IPS-18a (cell line): Measurements from ENCODE around the gene RITA1.
"Not testable (repeated sequence)": the region's sequence is repeated elsewhere in the genome, so short reads cannot be mapped to it uniquely, and the experiment has no call there.

Experiments used
- H3K27ac ChIP-seq: one replicate; pipeline ENCODE4 v1.5.1; 2013; ENCODE audit warnings: low read length
- H3K27me3 ChIP-seq: one replicate; pipeline ENCODE4 v1.6.1; 2013; ENCODE audit warnings: mild to moderate bottlenecking, low read length; ENCODE audit not compliant: control insufficient read depth, insufficient read depth
- H3K36me3 ChIP-seq: one replicate; pipeline ENCODE4 v1.6.1; 2013; ENCODE audit warnings: low read depth, low read length; ENCODE audit not compliant: control insufficient read depth
- H3K4me1 ChIP-seq: one replicate; pipeline ENCODE4 v1.6.1; 2013; ENCODE audit warnings: low read depth, low read length; ENCODE audit not compliant: control insufficient read depth
- H3K4me3 ChIP-seq: one replicate; pipeline ENCODE4 v1.5.1; 2013; ENCODE audit warnings: low read length
- H3K9ac ChIP-seq: one replicate; pipeline ENCODE4 v1.6.1; 2013; ENCODE audit warnings: mild to moderate bottlenecking, low read length, moderate library complexity
- H3K9me3 ChIP-seq: one replicate; pipeline ENCODE4 v1.6.1; 2013; ENCODE audit warnings: low read depth, low read length; ENCODE audit not compliant: control insufficient read depth

Gene RITA1

DNA sequence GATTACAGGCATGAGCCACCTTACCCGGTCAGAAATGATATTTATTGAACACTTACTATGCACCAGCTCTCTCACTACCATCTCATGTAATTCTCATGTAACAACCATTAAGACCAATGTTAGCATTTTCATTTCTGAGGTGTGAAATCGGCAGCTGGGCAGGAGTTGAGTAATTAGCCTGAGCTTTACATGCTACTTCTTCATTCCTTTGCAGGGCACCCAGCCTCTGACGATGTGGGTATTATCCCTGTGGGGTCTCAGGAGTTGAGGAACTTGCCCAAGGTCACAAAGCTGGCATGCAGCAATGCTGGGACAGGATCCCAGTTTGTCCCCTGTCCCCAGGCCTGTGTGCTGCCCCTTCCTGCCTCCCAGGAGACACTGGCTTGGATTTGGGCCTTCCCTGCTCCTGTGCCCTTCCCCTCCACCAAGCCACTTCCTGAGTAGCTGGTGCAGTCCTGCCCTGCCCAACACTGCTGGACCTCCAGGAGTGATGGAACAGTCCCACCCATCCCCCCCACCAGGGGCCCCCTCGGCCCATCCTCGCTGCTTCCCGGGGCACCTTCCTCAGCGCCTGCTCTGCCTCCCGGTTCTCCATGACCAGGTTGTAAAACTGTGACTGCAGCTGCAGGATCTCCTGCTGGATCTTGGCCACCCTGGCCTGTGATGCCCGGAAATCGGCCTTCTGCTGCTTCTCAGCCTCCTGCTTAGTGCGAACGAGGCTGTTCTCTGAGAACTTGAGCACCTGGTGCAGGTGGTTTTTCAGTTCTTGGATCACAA, 14.7 kb downstream of the RITA1 start:
- Histone ChIP-seq H3K9ac (no peak overlapping the region), H3K9me3 (no peaks in the 10 kb centered on the region), H3K27me3 (no peaks in the 10 kb centered on the region), H3K27ac (no peak overlapping the region), H3K4me3 (no peak overlapping the region), H3K4me1 (no peaks in the 10 kb centered on the region), H3K36me3 (no peaks in the 10 kb centered on the region)

DNA sequence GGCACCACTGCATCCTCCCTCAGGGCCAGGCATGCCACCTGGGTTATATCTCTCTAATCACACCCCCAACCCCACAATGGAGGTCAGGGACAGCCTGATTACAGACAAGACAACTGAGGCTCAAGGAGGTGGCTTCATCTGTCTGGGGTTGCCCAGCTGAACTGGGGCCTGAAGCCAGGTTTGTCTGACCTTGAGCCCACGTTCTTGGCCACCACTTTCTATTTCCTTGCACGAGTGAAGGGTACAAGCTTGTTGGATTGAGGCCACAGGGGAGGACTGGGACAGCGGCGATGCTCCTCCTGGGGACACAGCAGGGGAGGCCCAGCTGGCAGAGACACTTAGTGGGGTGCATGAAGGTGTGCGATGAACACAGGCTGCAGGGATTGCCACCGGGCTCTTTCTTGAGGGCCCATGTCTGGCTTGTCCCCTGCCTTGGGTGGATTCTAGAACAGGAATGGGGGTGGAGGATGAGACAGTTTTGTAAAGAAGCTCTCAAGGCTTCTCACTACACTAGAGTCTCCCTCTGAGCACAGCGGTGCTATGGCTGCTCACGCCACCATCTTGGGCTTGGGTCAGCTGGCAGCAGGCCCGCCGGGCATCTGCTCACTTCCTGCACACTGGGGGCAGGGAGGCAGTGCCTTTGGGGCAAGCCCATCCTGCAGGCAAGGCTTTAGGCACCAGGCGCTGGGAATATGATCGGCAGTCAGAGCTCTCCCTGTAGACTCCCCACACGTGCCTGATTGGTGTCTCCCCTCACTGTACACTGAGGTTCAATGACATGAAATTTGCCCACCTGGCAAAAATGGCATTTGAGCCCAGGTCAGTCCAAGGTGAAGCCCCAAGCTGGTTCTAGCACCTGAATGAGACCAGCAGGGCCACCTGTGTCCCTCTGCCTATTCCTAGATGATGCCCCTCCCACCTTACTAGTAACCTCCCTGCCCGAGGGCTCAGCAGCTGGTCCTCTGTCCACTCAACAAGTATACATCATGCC, 16.0 kb downstream of the RITA1 start:
- Histone ChIP-seq H3K9ac (no peak overlapping the region), H3K4me3 (no peak overlapping the region), H3K36me3 (no peaks in the 10 kb centered on the region), H3K9me3 (no peaks in the 10 kb centered on the region), H3K27ac (no peak overlapping the region), H3K27me3 (no peaks in the 10 kb centered on the region), H3K4me1 (no peaks in the 10 kb centered on the region)

DNA sequence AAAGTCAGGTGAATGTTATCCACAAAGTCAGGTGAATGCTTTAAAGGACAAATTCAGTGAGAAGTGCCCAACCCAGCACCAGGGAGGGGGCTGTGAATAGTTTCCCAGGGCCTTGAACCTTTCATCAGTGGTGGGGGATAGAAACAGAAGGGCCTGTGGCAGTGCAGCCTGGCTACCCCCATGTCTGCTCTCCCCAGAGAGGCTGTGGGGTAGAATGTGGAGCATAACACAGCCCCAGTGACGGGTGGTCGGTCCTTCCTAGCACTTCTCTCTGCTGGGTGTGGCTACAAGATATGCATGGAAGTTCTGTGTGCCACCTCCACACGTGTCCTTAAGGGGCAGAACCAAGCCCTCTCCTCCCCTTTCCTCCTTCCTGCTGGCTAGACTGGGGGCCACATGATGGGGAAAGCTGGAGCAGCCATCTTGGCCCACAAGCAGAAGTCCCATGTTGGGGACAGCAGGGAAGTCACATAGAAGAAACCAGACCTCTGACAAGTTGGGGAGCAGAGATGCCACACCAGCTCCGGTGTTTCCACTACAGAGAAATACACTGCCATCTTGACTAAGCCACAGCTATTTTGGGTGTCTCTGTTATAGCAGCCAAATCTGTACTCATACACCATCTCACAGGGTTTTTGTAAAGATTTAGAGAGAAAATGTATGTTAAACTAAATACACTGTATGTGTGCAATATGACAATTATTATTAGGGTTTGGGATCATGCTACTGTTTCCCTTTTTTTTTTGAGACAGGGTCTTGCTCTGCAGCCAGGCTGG, 17.0 kb downstream of the RITA1 start:
- H3K9ac ChIP-seq: no peak overlapping the region
- no peaks in the 10 kb centered on the region for H3K9me3 ChIP-seq
- no peaks in the 10 kb centered on the region for H3K36me3 ChIP-seq
- H3K4me1 ChIP-seq: no peaks in the 10 kb centered on the region
- H3K27me3 ChIP-seq: no peaks in the 10 kb centered on the region
- no peak overlapping the region for H3K27ac ChIP-seq
- no peak overlapping the region for H3K4me3 ChIP-seq

DNA sequence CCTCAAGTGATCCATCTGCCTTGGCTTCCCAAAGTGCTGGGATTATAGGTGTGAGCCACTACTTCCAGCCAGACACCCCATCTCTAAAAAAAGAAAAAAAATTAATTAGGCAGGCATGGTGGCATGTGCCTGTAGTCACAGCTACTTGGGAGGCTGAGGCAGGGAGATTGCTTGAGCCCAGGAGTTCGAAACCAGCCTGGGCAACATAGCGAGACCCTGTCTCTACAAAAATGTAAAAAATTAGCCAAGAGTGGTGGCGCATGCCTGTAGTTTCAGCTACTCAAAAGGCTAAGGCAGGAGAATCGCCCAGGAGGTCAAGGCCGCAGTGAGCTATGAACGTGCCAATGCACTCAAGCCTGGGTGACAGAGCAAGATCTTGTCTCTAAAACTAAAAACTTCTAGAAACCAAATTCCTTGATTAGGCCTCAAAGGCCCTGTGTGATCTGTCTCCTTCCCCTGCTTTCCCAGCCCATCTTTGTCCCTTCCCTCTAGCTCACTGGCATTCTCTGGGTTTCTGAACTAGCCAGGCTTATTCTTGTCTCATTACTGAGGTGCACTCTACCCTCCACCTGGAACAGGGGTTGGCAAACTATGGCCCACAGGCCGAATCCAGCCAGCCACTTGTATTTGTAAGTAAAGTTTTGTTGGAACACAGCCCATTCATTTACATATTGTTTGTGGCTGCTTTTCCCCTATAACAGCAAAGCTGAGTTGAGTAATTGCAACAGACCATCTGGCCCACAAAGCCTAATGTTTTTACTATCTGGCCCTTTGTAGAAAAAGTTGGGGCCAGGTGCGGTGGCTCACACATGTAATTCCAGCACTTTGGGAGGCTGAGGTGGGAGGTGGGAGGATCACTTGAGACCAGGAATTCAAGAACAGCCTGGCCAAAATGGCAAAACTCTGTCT, 18.6 kb downstream of the RITA1 start:
- no peak overlapping the region for H3K4me3 ChIP-seq
- H3K9ac ChIP-seq: no peak overlapping the region
- H3K4me1 ChIP-seq: peaks cover 5% of the 10 kb centered on the region
- no peaks in the 10 kb centered on the region for H3K36me3 ChIP-seq
- H3K27me3 ChIP-seq: no peaks in the 10 kb centered on the region
- H3K27ac ChIP-seq: no peak overlapping the region
- H3K9me3 ChIP-seq: no peaks in the 10 kb centered on the region

DNA sequence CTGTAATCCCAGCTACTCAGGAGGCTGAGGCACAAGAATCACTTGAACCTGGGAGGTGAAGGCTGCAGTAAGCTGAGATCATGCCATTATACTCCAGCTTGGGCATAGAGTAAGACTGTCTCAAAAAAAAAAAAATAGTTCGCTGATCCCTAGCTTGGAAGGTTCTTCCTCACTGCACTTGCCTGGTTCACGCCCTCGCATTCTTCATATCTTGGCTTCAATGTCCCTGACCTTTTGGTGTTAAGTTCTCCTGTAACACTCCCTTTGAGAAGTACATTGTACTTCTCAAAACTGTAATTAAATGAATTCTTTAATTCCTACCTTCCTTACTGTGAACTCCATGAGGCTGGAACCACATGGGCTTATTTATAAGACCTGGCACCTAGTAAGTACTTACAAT, 19.3 kb downstream of the RITA1 start:
- Histone ChIP-seq H3K4me3 (no peak overlapping the region), H3K27me3 (no peaks in the 10 kb centered on the region), H3K4me1 (peaks cover 5% of the 10 kb centered on the region), H3K9me3 (no peaks in the 10 kb centered on the region), H3K36me3 (no peaks in the 10 kb centered on the region), H3K9ac (no peak overlapping the region), H3K27ac (no peak overlapping the region)

DNA sequence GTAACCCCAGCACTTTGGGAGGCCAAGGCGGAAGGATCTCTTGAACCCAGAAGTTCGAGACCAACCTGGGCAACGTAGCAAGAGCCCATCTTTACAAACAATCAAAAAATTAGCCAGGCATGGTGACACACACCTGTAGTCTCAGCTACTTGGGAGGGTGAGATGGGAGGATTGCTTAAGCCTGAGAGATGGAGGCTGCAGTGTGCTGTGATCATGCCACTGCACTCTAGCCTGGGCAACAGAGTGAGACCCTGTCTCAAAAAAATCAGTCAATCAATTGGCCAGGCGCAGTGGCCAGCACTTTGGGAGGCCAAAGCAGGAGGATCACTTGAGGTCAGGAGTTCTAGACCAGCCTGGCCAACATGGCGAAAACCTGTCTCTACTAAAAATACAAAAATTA, 21.3 kb downstream of the RITA1 start:
- not testable (repeated sequence) for H3K9me3 ChIP-seq, H3K27me3 ChIP-seq, H3K4me3 ChIP-seq, H3K9ac ChIP-seq, H3K27ac ChIP-seq, H3K4me1 ChIP-seq, H3K36me3 ChIP-seq

DNA sequence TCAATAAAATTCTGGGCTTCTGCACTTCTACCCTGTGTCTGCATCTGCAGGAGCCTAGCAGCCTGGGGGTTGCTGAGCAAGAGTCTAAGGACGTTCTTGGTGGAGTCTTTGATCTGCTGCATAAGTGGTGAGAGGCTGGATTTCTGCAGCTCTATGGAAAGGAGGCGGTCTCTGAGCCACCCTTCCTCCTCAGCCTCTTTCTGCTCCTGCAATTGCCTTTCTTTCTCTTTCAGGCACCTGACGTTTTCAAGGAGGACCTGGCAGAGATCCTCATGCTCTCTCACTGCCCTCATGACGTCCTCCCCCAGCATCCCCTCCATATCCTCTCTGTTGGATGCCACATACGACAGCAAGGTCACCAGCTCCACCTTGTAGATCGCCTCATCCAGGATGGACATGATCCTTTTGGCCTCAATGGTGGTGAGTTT, 22.1 kb downstream of the RITA1 start:
- Histone ChIP-seq H3K9ac (no peak overlapping the region), H3K4me1 (peaks cover 5% of the 10 kb centered on the region), H3K27me3 (no peaks in the 10 kb centered on the region), H3K27ac (no peak overlapping the region), H3K4me3 (no peak overlapping the region), H3K36me3 (no peaks in the 10 kb centered on the region), H3K9me3 (no peaks in the 10 kb centered on the region)

DNA sequence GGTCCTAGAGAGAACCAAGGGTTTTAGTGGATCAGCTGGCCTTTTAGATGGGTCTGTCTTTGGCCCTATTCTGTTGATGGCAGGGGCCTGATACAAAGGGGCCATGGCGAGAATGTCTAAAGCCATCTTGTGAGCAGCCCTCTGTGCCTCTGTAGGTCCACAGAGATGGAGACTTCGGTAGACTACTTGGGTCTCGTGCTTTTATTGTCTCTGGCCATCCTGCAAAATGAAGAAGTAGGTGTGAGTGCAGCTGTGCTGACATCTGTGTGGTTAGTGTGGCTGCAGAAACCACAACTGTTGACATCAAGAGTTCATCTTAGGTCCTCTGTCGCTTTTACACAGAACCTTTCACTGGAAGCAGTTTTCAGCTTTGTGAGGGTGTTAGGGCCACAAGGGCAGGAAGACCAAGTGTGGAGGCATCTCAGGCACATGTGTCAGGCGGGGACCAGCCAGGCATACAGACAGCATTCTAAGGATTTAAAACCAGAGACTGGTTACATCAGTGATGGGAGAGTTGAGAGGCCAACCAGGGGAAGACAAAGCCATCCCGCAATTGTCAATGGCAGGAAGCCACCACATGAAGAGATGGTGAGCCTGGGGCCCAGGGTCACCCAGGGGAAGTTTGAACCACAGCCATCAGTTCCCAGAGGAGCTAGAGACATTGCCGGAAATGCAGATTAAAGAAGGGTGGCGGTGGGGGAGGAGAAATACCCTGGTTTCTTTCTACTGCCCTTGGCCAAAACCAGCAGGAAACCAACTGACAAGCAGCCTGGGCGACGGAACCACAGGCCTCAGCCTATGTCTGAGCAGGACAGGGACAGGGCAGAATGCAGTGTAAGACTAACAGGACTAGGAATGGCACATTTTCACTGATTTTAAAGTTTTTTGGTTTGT, 22.8 kb downstream of the RITA1 start:
- Histone ChIP-seq H3K4me3 (no peak overlapping the region), H3K9me3 (no peaks in the 10 kb centered on the region), H3K27ac (no peak overlapping the region), H3K27me3 (no peaks in the 10 kb centered on the region), H3K9ac (no peak overlapping the region), H3K36me3 (no peaks in the 10 kb centered on the region), H3K4me1 (peaks cover 5% of the 10 kb centered on the region)

DNA sequence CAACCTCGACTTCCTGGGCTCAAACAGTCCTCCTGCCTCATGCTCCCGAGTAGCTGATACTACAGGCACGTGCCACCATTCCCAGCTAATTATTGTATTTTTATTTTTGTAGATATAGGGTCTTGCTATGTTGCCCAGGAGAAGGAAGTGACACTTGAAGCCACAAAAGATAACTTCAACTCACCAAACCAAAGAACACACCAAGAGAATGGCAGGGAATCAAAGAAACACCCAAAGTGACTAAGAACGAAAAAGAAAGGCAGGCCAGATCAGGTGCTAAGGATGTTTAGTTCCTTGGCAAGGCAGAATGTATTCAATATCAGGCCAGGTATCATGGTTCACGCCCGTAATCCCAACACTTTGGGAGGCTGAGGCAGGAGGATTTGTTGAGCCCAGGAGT, 25.6 kb downstream of the RITA1 start:
- H3K36me3 ChIP-seq: no peaks in the 10 kb centered on the region
- H3K9me3 ChIP-seq: no peaks in the 10 kb centered on the region
- H3K4me3 ChIP-seq: no peak overlapping the region
- peaks cover 5% of the 10 kb centered on the region for H3K4me1 ChIP-seq
- no peaks in the 10 kb centered on the region for H3K27me3 ChIP-seq
- H3K27ac ChIP-seq: no peak overlapping the region
- no peak overlapping the region for H3K9ac ChIP-seq

DNA sequence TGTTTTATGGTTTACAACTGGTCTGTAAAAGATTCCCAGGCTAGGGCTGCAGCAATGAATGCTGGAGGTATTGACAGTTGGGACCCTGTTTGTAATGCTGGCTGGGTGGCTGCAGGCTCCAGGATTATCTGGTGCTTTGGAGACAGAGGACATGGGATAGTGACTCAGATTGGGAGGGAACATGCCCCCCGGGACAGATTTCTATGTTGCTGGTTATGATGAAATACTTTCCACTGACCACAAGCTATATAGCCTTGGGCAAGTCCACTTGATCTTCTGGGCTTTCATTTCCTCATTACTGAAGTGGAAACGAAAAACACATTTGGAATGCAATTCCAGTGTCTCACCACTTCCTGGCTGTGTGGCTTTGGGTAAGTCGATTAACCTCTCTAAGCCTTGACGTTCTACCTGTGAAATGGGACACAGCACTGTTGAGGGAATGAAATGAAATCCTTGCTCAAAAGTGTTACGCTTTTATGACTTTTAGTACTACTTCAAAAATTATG, 29.4 kb downstream of the RITA1 start:
- Histone ChIP-seq H3K27ac (no peak overlapping the region), H3K4me1 (no peaks in the 10 kb centered on the region), H3K9me3 (no peaks in the 10 kb centered on the region), H3K9ac (no peak overlapping the region), H3K36me3 (no peaks in the 10 kb centered on the region), H3K27me3 (no peaks in the 10 kb centered on the region), H3K4me3 (no peak overlapping the region)
